ENCODE results near the gene FN3K.

FN3K gene

DNA sequence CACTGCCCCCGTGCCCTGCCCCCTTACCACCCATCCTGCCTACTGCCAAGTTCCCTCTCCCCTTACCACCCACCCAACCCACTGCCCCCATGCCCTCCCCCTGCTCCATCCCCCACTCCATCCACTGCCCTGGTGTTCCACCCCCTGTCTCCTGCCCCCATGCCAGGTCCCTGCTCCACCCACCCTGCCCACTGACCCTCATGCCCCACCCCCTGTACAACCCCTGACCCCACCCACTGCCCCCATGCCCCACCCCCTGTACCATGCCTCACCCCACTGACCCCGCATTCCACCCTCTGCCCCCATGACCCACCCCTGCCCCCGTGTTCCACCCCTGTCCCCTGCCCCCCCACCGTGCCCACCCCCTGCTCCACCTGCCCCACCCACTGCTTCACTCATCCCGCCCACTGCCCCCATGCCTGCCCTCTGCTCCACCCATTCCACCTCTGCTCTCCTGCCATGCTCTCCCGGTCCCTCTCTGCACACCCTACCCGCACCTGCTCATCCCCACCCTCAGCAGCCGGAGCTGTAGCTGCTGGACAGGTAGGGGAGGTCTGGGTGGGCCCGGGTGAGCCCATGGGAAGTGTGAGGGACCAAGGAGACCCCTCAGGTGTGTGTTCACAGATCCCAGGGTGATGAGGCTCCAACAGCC is 26.3 kb upstream of the FN3K start:
- TF ChIP-seq CTCF (conservative IDR thresholded peaks at IDR 0.05; ENCODE audit: low read length), result no peak
- TF ChIP-seq EZH2phosphoT487 (IDR thresholded peaks at IDR 0.05; ENCODE audit: borderline replicate concordance), result no peak
- Histone ChIP-seq H3K9me3 (ENCODE audit: insufficient read depth, low read depth, low read length) (no peaks in the 10 kb centered on the region), H3K79me2 (ENCODE audit: insufficient read depth, low read length) (no peaks in the 10 kb centered on the region), H3K4me2 (ENCODE audit: low read depth, low read length, poor library complexity, severe bottlenecking) (no peak overlapping the region), H3K9me2 (replicated peaks; ENCODE audit: low read depth, low read length) (no peaks in the 10 kb centered on the region), H3K4me1 (ENCODE audit: insufficient read depth, low read length, poor library complexity, severe bottlenecking) (no peaks in the 10 kb centered on the region), H3K27me3 (ENCODE audit: insufficient read depth, low read length, poor library complexity, severe bottlenecking) (no peaks in the 10 kb centered on the region), H3F3A (ENCODE audit: low read depth) (no peaks in the 10 kb centered on the region), H2AFZ (ENCODE audit: low read length) (no peak overlapping the region), H3K36me3 (ENCODE audit: insufficient read depth, low read length) (no peaks in the 10 kb centered on the region), H3K9ac (ENCODE audit: low read depth, low read length, poor library complexity, severe bottlenecking) (no peak overlapping the region), H4K20me1 (ENCODE audit: insufficient read depth, low read length, poor library complexity, severe bottlenecking) (no peaks in the 10 kb centered on the region), H3K4me3 (ENCODE audit: low read length, poor library complexity, severe bottlenecking) (no peak overlapping the region)

- no peak overlapping the region for H3K4me3 ChIP-seq (ENCODE audit: low read length, poor library complexity, severe bottlenecking)
- H3K79me2 ChIP-seq (ENCODE audit: insufficient read depth, low read length), result no peaks in the 10 kb centered on the region
- no peaks in the 10 kb centered on the region for H3F3A ChIP-seq (ENCODE audit: low read depth)
- H2AFZ ChIP-seq (ENCODE audit: low read length), result no peak overlapping the region
- H3K9ac ChIP-seq (ENCODE audit: low read depth, low read length, poor library complexity, severe bottlenecking), result no peak overlapping the region
- H3K36me3 ChIP-seq (ENCODE audit: insufficient read depth, low read length), result no peaks in the 10 kb centered on the region
- no peak for TF ChIP-seq EZH2phosphoT487 (IDR thresholded peaks at IDR 0.05; ENCODE audit: borderline replicate concordance)
- no peak for TF ChIP-seq CTCF (conservative IDR thresholded peaks at IDR 0.05; ENCODE audit: low read length)
- no peaks in the 10 kb centered on the region for H3K9me3 ChIP-seq (ENCODE audit: insufficient read depth, low read depth, low read length)
- H4K20me1 ChIP-seq (ENCODE audit: insufficient read depth, low read length, poor library complexity, severe bottlenecking), result no peaks in the 10 kb centered on the region
- H3K9me2 ChIP-seq (replicated peaks; ENCODE audit: low read depth, low read length), result no peaks in the 10 kb centered on the region
- H3K4me1 ChIP-seq (ENCODE audit: insufficient read depth, low read length, poor library complexity, severe bottlenecking), result no peaks in the 10 kb centered on the region
- no peaks in the 10 kb centered on the region for H3K27me3 ChIP-seq (ENCODE audit: insufficient read depth, low read length, poor library complexity, severe bottlenecking)
- no peak overlapping the region for H3K4me2 ChIP-seq (ENCODE audit: low read depth, low read length, poor library complexity, severe bottlenecking)
Observed at GRCh38 chr17:82709676-82710498, 25.5 kb upstream of the FN3K start.

GRCh38 chr17:82710499-82711232 is 24.7 kb upstream of the FN3K start:
- H3K9me3 ChIP-seq (ENCODE audit: insufficient read depth, low read depth, low read length), result no peaks in the 10 kb centered on the region
- H4K20me1 ChIP-seq (ENCODE audit: insufficient read depth, low read length, poor library complexity, severe bottlenecking), result no peaks in the 10 kb centered on the region
- H3K9ac ChIP-seq (ENCODE audit: low read depth, low read length, poor library complexity, severe bottlenecking), result no peak overlapping the region
- no peak overlapping the region for H3K4me3 ChIP-seq (ENCODE audit: low read length, poor library complexity, severe bottlenecking)
- H3K4me2 ChIP-seq (ENCODE audit: low read depth, low read length, poor library complexity, severe bottlenecking), result no peak overlapping the region
- H3K27me3 ChIP-seq (ENCODE audit: insufficient read depth, low read length, poor library complexity, severe bottlenecking), result no peaks in the 10 kb centered on the region
- no peak overlapping the region for H2AFZ ChIP-seq (ENCODE audit: low read length)
- H3K4me1 ChIP-seq (ENCODE audit: insufficient read depth, low read length, poor library complexity, severe bottlenecking), result peaks cover under 1% of the 10 kb centered on the region
- no peaks in the 10 kb centered on the region for H3K79me2 ChIP-seq (ENCODE audit: insufficient read depth, low read length)
- H3K9me2 ChIP-seq (replicated peaks; ENCODE audit: low read depth, low read length), result no peaks in the 10 kb centered on the region
- H3K36me3 ChIP-seq (ENCODE audit: insufficient read depth, low read length), result no peaks in the 10 kb centered on the region
- no peaks in the 10 kb centered on the region for H3F3A ChIP-seq (ENCODE audit: low read depth)
- 0 out of 2 replicates have a peak, but pooled peaks have one; percentile 9 for TF ChIP-seq CTCF (conservative IDR thresholded peaks at IDR 0.05; ENCODE audit: low read length)
- no peak for TF ChIP-seq EZH2phosphoT487 (IDR thresholded peaks at IDR 0.05; ENCODE audit: borderline replicate concordance)

Measured in Loucy (cell line).